Measurements from ENCODE around the gene PBRM1.
"Not testable (repeated sequence)": the region's sequence is repeated elsewhere in the genome, so short reads cannot be mapped to it uniquely, and the experiment has no call there.

The PBRM1 gene

GRCh38 chr3:52536369-52537164, 149.1 kb downstream of the PBRM1 start, which contains the start of gene UQCC5:
Gene UQCC5, plus strand, starts transcription at chr3:52536605. Its CDS starts 151 bp downstream, at chr3:52536756.
- peak; percentile 96 for DNase-seq (ENCODE audit: low spot score)

DNA sequence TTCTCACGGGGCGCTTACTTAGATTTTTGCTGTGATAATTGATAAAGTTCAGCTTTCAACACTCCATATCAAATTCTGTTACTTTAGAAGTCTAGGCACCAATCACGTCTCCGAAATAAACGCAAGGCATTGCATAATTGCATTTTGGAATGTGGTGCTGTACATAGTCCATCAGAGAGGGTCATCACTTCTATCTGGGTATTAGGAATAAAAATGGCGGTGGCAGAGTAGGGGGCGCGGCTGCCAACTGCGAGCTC, 149.7 kb downstream of the PBRM1 start:
- no peak for DNase-seq (ENCODE audit: low spot score)

DNA sequence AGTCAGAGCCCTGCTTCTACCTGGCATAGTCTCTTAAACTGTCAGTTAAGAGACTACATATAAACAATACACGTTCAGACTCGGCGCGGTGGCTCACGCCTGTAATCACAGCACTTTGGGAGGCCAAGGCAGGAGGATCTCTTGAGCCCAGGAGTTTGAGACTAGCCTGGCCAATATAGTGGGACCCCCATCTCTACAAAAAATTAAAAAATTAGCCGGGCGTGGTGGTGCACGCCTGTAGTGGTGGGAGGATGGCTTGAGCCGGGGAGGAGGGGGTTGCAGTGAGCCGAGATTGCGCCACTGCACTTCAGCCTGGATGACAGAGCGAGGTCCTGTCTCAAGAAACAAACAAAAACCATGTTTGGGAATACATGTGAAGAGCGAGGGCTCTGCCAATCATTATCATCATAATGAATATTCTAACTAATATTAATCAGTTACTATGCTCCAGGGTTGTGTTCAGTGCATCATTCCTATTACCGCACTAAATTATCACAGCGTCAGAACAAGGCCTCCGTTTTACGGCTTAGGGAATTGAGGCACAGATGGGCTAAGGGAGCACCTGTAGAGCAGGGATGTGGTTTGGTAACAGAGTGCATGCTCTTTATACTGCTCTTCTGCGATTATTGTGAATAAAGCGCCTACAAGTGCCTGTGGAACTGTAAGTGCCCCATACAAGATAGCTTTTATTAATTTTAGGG, 150.2 kb downstream of the PBRM1 start:
- no peak for DNase-seq (ENCODE audit: low spot score)

DNA sequence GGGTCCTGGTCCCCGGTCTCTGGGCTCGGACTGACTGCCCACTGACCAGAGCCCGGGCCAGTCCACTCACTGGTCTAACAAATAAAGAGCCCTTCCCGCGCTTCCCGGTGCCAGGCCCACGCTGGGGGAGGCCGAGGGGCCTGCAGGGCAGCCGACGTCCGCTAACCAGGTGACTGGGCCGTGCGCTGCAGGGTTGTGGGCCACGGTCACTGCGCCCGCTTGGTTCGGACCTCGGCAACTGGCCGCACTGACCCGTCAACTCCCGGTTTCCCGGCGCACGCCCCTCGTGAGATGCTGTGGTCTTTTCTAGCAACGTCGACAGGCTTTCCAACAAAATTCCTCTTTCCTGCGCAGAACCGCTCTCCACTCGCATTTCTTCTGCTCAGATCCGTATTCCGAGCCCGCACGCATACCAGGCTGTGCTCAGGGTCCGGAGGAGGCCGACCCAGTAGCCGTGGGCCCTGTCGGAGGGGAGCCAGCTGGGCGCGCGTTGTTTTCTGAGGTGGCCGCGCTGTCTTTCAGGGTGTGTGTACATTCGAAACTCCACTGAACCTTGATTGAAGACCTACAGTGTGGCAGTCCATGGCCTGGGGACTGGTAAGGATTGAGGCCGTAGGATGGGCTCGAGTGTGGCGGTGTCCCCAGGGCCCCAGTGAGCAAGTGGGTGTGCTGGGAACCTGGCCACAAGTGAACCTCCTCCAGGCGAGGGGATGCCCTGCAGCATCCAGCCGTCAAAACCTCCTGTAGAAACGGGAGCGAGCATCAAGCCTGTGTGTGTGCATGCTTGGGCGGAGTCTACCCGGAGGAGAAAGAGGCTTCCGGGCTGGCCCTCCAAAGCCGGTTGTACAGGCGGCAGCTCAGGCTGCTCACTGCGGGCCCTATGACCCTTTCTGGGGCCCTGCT, 151.2 kb downstream of the PBRM1 start:
- DNase-seq (ENCODE audit: low spot score), result no peak

DNA sequence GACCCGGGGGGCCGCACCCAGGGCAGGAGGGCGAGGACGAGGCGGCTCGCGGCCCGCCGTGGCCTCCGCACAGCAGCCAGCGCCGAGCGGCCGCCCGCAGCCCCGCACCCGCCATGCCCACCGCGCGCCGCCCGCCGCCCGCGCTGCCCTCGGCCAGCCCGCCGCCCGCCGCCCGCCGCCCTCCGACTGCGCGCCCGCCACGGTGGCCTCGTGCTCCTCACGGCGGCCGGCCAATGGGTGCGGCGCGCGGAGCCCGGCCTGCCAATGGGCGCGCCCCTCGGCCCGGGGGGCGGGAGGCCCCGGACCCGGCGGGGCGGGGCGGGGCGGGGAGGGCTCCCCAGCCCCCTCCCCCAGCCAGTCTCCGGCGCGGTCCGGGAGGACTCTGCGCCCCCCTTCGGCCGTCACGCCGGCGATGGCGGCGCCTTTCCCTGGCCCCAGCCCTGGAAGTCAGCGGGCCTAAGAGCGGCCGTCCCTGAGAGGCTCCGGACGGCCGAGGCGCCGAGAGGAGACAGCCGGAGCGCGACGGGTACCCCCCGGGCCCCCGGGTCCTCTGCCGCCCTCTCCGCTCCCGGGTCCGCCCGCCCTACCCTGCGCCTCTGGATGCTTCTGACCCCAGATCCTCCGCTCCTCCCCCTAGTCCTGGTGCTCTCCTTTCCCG, 152.0 kb downstream of the PBRM1 start, which contains the start of gene NT5DC2:
TSS of gene NT5DC2 (minus strand) at position 235 of the 658 bp plus-strand sequence. CDS start at position 115, 120 bp downstream.
- peak; percentile 96 for DNase-seq (ENCODE audit: low spot score)

GRCh38 chr3:52532838-52533622, 152.7 kb downstream of the PBRM1 start:
- peak; percentile 66 for DNase-seq (ENCODE audit: low spot score)

DNA sequence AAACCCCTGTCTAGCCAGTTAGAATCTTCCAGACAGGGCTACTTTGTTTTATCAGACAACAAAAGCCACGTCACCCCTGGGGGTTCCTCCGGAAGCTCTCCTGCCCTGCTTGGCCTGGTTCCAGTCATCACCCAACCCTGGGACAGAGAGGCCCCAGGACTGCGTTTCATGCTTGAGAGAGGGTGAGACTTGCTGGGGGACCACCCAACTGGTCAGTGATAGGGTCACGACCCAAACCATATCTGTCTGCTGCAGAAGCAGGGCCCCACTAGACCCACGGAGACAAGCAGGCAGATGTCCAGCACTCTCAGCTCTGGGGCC, 153.2 kb downstream of the PBRM1 start:
- DNase-seq (ENCODE audit: low spot score), result no peak

GRCh38 chr3:52531860-52532516, 153.7 kb downstream of the PBRM1 start:
- no peak for DNase-seq (ENCODE audit: low spot score)

DNA sequence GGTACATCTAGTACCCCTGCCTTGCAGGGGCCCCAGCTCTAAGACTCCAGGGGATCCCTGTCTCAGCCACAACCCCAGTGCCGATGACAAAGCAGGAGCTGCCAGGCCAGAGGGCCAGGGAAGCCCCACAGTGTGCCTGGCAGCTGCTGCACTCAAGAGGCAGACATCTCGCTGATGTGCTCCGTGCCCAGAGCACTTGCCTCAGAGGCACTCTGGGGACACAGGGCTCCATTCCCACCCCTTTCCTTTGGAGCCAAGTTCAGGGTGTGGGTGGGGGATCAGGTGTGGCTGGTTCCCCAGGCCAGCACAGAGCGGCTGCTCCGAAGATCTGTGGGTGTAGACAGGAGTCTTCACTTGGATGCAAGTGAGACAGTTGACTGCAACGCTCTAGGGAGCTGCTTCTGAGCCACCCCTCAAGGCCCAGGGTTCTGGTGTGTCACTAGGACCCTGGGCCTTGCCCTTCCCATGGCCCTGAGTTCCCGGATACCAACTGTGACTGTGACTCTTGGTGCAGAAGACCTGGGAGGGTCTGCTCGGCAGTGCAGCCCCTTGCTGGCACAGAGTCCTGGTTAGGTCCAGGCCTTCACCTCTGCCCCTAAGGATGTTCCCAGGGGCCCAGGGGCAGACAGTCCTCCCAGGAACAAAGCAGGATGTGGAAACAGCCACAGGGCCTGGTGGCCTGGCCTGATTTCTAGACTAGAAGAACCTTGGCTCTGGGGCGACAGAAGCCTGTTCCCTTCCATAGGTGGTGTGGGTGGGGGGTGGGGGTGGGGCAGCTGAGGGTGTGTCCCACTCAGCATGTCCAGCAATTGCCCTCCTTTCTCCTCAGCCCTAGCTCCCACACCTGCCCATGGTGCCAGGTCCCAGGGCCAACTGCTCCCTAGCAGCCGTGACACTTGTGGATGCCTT, 154.5 kb downstream of the PBRM1 start:
- no peak for DNase-seq (ENCODE audit: low spot score)

DNA sequence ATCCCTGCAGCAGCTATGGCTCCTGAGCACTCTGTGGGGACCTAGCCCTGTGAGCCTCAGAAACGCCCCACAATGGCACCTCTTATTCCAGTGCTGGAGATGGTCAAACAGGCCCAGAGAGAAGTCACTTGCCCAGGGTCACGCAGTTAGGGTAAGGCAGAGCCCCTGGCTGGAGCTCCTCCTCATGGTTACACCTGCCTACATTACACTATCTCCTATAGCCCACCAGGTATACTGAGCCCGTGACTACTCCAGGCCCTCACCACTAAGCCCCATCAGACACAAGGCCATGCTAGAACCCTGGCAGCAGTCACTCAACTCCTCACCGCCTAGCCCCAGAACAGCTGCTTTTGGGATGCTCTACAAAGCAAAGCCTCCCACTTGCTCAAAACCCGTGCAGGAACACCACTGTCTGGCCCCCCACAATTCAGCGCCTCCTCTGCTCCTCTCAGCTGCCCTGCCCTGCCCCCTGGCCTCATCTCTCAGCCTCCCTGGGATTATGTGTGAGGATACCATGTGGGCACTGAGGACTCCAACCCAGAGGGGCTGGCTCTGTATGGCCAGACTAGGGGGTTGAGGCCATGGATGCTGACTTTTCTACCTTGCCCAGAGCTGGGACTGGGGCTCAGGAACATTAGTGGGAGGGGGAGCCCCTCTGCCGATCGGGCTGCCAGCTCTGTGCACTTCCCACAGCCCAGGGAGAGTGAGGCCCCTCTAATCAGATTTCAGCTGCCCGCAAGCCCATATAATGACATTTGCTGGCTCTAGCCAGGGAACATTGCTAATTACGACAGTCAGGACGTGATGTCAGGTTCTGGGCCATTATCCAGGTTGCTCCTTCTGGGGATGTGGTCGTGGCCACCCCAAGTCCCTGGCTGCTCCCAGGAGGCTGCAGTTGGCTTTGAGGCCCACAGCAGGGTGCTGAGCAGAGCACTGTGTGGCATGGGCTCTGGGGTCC, 156.1 kb downstream of the PBRM1 start:
- DNase-seq (ENCODE audit: low spot score), result no peak

DNA sequence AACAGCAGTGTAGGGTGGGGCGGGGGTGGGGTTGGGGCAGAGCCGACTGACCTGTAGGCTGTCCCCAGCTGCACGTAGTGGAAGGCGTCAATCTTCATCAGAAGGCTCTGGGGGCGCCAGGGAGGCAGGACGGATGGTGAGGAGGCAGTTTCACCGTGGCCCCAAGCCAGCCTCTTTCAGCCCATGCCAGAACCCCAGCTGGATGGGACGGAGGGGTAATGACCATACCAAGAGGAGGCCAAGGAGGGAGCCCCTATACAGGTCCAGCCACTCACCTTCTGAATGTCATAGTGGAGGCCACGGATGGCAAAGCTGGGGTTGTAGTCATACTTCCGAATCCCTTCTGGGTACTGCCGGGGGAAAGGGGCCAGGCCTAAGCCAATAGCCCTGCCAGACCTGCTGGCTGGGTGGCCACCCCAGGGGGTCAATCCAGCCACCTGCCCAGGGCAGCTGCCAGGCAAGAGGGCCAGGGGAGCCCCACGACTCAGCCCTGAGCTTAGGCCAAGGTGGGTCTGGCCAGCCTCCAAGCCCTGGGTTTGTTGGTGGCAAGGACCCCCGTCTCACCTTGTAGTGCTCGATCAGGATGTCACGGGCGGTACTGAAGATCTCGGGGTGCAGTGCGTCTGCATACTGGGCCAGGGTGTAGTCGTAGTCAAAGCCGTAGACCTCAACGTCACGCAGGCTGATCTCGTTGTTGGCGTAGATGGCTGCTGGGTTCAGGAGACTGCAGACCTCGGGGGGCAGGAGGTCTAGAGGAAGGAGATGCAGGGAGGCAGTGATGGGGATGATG, 156.9 kb downstream of the PBRM1 start:
- peak; percentile 17 for DNase-seq (ENCODE audit: low spot score)

DNA sequence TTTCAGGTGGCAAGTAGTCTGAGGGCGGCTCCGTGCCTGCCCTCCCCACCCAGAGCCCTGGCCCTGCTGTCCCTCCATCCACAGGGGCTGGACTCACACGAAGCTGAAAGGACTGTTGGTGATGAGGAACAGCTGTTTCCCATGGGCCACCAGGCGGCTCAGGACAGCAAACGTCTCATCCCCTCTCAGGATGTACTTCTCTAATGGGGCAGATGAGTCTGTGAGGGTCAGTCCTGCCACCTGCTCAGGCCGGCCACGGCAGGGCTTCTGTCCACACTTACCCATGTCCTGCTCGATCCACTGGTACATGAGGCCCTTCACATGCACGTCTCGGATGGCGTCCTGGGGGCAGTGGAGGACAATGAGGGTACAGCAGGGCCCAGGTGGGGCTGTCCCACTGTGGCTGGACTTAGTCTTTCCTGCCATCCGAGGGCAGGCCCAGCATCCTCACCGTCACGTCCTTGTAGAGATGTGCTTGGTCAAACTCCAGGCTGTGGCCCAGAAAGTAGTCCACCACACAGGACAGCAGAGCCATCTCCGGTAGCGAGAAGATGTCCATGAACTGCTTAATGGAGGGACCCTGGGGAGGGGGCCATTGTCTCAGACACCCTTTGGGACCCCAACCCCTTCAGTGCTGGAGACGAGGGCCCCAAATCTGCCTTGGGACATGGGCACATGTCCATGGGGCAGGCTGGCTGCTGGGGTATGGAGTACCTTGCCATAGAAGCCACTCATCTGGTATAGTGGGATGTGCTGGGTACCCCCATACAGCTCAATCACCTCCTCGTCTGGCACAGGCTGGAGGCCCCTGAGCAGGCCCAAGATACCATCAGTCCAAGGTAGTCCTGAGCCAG, 157.8 kb downstream of the PBRM1 start:
- DNase-seq (ENCODE audit: low spot score), result no peak

DNA sequence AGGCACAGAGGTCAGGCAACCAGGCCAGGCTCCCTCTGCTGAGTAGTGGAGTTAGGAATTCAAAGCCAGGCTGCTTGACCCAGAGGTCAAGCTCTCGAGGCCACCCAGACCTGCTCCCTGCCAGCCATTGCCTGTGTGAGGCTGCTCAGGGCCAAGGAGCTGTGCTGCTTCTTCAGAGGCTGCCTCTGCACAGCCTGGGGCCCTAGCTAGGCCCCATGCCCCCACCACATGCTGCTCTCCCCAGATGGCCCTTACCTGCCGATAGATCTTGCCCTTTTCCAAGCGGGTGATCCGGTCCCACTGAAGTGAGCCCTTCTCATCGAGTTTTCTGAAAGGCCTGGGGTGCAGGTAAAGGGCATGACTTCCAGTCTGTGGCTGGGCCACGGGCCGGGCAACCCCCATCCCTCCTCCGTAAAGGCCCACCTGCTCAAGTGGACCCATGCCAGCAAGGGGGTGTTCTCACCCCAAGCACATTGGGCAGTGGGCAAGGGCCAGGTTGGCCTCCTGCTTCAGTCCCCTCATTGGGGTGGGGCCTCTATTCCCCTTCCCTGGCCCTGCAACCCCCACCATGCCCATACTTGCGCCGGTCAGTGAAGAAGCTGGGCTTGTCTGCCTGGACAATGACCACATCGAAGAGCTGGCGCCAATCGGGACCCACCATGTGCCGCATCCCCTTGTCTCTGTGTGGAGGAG, 158.5 kb downstream of the PBRM1 start:
- DNase-seq (ENCODE audit: low spot score), result no peak

- DNase-seq (ENCODE audit: low spot score), result not testable (repeated sequence)
Measured at GRCh38 chr3:52526671-52527038, 159.1 kb downstream of the PBRM1 start.

DNA sequence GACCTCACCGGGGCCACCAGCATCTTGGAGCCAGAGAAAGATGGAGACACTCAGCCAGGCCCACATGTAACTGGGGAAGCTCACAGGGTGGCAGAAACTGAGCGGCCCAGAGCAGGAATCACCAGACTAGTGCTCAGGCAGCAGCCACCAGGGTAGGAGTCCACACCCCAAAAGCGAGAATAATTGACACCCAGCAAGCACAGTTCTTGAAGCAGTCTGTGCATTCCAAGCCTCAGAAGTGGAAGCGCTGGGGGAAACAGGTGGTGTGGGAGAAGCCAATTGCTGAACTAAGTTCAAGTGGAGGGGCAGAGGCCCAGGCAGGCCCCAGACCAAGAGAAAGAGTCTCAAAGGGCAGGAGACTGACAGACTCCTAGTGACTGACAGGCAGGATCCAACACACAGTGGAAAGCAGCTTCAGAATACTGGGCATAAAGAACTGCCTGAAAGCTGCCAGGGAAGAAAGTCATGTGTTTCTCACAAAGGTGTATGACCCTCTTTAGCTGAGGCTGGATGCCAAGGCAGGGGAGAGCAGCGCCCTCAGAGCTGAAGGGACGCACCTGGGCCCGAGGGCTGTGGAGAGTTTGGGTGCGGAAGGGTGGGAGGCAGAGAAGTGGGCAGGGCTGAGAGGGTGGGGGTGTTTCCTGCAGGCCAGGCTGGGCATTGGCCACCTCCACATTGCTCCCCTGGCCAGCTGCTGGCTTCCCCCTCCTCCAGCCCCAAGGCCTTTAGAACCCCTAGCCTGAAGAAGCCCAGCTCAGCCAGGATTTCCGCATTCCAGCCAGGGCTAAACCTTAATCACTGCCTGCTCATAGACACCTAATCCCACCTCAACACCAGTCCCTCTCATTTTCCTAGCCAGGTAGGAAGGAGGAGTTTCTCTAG, 159.8 kb downstream of the PBRM1 start:
- peak; percentile 8 for DNase-seq (ENCODE audit: low spot score)
